ENCODE data around the gene THSD7B.
"Not testable (repeated sequence)": the region's sequence is repeated elsewhere in the genome, so short reads cannot be mapped to it uniquely, and the experiment has no call there.

The THSD7B gene

GRCh38 chr2:137023205-137023604, 257.9 kb downstream of the THSD7B start:
- DNase-seq (ENCODE audit: low read depth in 2 of 3, low spot score in 2 of 3), result no peak

- no peak for DNase-seq (ENCODE audit: low read depth in 2 of 3, low spot score in 2 of 3)
These were observed 266.4 kb downstream of the THSD7B start for GRCh38 chr2:137031731-137032130.

- no peak for DNase-seq (ENCODE audit: low read depth in 2 of 3, low spot score in 2 of 3)
These were observed 271.3 kb downstream of the THSD7B start for GRCh38 chr2:137036619-137037018.

- no peak for DNase-seq (ENCODE audit: low read depth in 2 of 3, low spot score in 2 of 3)
These were observed 274.3 kb downstream of the THSD7B start for GRCh38 chr2:137039482-137040152.

GRCh38 chr2:137047369-137047768, 282.0 kb downstream of the THSD7B start:
- no peak for DNase-seq (ENCODE audit: low read depth in 2 of 3, low spot score in 2 of 3)

GRCh38 chr2:137048455-137048854, 283.1 kb downstream of the THSD7B start:
- DNase-seq (ENCODE audit: low read depth in 2 of 3, low spot score in 2 of 3), result no peak

GRCh38 chr2:137049518-137049917, 284.2 kb downstream of the THSD7B start:
- DNase-seq (ENCODE audit: low read depth in 2 of 3, low spot score in 2 of 3), result no peak

GRCh38 chr2:137050949-137051348, 285.6 kb downstream of the THSD7B start:
- DNase-seq (ENCODE audit: low read depth in 2 of 3, low spot score in 2 of 3), result no peak

- DNase-seq (ENCODE audit: low read depth in 2 of 3, low spot score in 2 of 3), result no peak
These were observed 286.5 kb downstream of the THSD7B start for GRCh38 chr2:137051778-137052398.

- DNase-seq (ENCODE audit: low read depth in 2 of 3, low spot score in 2 of 3), result no peak
These were observed 291.4 kb downstream of the THSD7B start for GRCh38 chr2:137056704-137057103.

GRCh38 chr2:137076111-137076765, 310.9 kb downstream of the THSD7B start:
- DNase-seq (ENCODE audit: low read depth in 2 of 3, low spot score in 2 of 3), result not testable (repeated sequence)

GRCh38 chr2:137091704-137092103, 326.4 kb downstream of the THSD7B start:
- DNase-seq (ENCODE audit: low read depth in 2 of 3, low spot score in 2 of 3), result no peak

GRCh38 chr2:137093116-137093515, 327.8 kb downstream of the THSD7B start:
- no peak for DNase-seq (ENCODE audit: low read depth in 2 of 3, low spot score in 2 of 3)

- no peak for DNase-seq (ENCODE audit: low read depth in 2 of 3, low spot score in 2 of 3)
These were observed 330.8 kb downstream of the THSD7B start for GRCh38 chr2:137096187-137096586.

- no peak for DNase-seq (ENCODE audit: low read depth in 2 of 3, low spot score in 2 of 3)
These were observed 331.3 kb downstream of the THSD7B start for GRCh38 chr2:137096693-137097092.

- not testable (repeated sequence) for DNase-seq (ENCODE audit: low read depth in 2 of 3, low spot score in 2 of 3)
These were observed 336.5 kb downstream of the THSD7B start for GRCh38 chr2:137101814-137102213.

GRCh38 chr2:137107904-137108303, 342.6 kb downstream of the THSD7B start:
- no peak for DNase-seq (ENCODE audit: low read depth in 2 of 3, low spot score in 2 of 3)

- DNase-seq (ENCODE audit: low read depth in 2 of 3, low spot score in 2 of 3), result no peak
These were observed 346.6 kb downstream of the THSD7B start for GRCh38 chr2:137111896-137112295.

GRCh38 chr2:137115081-137115794, 349.9 kb downstream of the THSD7B start:
- no peak for DNase-seq (ENCODE audit: low read depth in 2 of 3, low spot score in 2 of 3)

GRCh38 chr2:137115795-137116089, 350.4 kb downstream of the THSD7B start:
- DNase-seq (ENCODE audit: low read depth in 2 of 3, low spot score in 2 of 3), result no peak

GRCh38 chr2:137117385-137117784, 352.0 kb downstream of the THSD7B start:
- no peak for DNase-seq (ENCODE audit: low read depth in 2 of 3, low spot score in 2 of 3)

- DNase-seq (ENCODE audit: low read depth in 2 of 3, low spot score in 2 of 3), result no peak
These were observed 352.8 kb downstream of the THSD7B start for GRCh38 chr2:137118140-137118539.
